Activated naive CD8-positive, alpha-beta T cell treated with anti-CD3 and anti-CD28 coated beads for 36 hours (primary cell): ENCODE data around the gene CHRM4. TPM values are rescaled to one million over a fixed set of nuclear protein-coding genes. Genes with fewer than 3 reads are reported as not detected.

ENCODE experiments used
- DNase-seq: peaks from one replicate; pipeline ENCODE4 v3.0.0; 2021
- H3K27ac Mint-ChIP-seq: one replicate; pipeline ENCODE4 v1.8.0; 2022; ENCODE audit warnings: mild to moderate bottlenecking, moderate library complexity, mixed read lengths
- H3K27me3 Mint-ChIP-seq: one replicate; pipeline ENCODE4 v1.8.0; 2022; ENCODE audit warnings: mild to moderate bottlenecking, mixed read lengths
- H3K36me3 Mint-ChIP-seq: one replicate; pipeline ENCODE4 v1.8.0; 2021; ENCODE audit warnings: mild to moderate bottlenecking, mixed read lengths
- H3K4me1 Mint-ChIP-seq: one replicate; pipeline ENCODE4 v1.8.0; 2021; ENCODE audit warnings: mixed read lengths
- H3K4me3 Mint-ChIP-seq: one replicate; pipeline ENCODE4 v1.8.0; 2022; ENCODE audit warnings: mild to moderate bottlenecking, moderate library complexity, mixed read lengths
- H3K9me3 Mint-ChIP-seq: one replicate; pipeline ENCODE4 v1.8.0; 2022; ENCODE audit warnings: mixed read lengths
- total RNA-seq, 2 experiments: library from RNA; stranded (reverse); gene quantifications; one replicate each; pipeline ENCODE4 v1.2.3, GENCODE V29; 2021

CHRM4 gene
- total RNA-seq, 2 experiments from 2014 or later: 0.14 TPM; not detected in 1

DNA sequence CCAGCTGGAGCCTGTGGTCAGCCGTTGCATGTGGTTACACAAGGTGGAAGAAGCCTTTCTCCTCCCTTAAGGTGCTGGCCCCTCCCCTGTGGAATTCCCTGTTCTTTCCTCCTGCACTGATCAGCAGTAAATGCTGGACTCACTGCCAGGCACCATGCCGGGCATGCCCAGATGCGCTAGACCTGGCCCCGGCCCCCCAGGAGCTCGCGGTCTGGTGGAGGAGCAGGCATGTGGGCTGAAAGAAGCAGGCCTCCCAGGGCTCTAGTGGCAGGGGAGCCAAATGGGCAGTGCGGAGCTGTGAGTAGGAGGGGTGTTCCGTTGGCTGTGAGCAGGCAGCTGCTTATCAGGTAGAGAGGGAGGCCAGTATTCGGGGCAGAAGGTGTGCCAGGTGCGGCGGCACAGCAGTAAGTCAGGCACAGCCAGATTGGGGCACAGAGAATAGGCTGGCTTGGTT lies 34.1 kb downstream of the CHRM4 start:
- peaks cover 68% of the 10 kb centered on the region for H3K4me1 Mint-ChIP-seq
- peak overlapping the region; percentile 79 for H3K27ac Mint-ChIP-seq
- H3K27me3 Mint-ChIP-seq: no peaks in the 10 kb centered on the region
- H3K9me3 Mint-ChIP-seq: no peaks in the 10 kb centered on the region
- no peak for DNase-seq
- peaks cover 16% of the 10 kb centered on the region for H3K36me3 Mint-ChIP-seq
- no peak overlapping the region for H3K4me3 Mint-ChIP-seq

DNA sequence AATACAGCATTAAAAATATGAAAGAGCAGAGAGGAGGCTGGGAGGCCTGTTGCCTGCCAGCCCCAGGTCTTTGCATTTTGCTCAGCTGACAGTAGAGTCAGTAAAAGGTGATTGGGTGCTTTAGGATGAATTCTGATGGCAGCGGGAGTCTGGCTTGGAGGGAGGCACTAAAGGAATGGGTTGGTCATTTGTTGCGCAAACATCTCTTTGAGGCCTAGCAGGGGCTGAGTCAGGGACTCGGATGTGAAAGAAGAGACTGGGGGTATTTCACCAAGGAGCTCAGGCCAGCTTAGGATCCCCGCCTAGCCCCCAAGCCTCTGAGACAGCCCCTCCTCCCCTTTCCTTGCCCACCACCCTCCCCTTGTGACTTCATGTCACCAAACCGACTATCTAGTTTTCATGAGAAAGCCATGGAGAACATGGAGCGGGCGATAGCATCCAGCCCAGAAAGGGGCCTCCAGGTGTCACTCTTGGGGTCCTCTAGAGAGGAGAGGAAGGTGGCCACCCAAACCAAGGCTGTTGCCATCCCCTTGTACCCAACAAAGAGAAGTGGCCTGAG lies 34.6 kb downstream of the CHRM4 start:
- H3K4me3 Mint-ChIP-seq: peak overlapping the region; percentile 14
- H3K27ac Mint-ChIP-seq: peak overlapping the region; percentile 69
- H3K27me3 Mint-ChIP-seq: no peaks in the 10 kb centered on the region
- no peak for DNase-seq
- H3K36me3 Mint-ChIP-seq: peaks cover 17% of the 10 kb centered on the region
- H3K4me1 Mint-ChIP-seq: peaks cover 67% of the 10 kb centered on the region
- no peaks in the 10 kb centered on the region for H3K9me3 Mint-ChIP-seq

DNA sequence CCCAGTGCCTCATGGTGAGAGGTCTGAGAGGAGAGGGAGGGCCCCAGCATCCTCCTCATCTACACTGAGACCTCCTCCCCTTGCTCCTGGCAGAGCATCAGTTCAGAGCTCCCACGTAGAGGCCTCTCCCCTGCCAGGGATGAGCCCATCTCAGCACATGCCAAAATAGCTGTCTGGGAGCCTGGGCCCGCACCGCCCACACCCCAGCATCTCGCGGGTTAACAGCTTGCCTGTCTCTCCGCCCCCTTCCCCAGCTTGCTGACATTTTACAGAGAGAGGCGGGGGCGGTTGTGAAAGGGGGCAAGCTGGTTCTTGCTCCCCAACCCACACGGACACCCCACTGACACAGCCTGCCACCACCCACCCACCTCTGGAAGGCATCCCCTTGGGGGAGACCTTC lies 37.9 kb downstream of the CHRM4 start:
- no peaks in the 10 kb centered on the region for H3K27me3 Mint-ChIP-seq
- peaks cover 76% of the 10 kb centered on the region for H3K4me1 Mint-ChIP-seq
- no peaks in the 10 kb centered on the region for H3K9me3 Mint-ChIP-seq
- H3K27ac Mint-ChIP-seq: peak overlapping the region; percentile 92
- H3K36me3 Mint-ChIP-seq: peaks cover 22% of the 10 kb centered on the region
- peak; percentile 81 for DNase-seq
- peak overlapping the region; percentile 83 for H3K4me3 Mint-ChIP-seq

DNA sequence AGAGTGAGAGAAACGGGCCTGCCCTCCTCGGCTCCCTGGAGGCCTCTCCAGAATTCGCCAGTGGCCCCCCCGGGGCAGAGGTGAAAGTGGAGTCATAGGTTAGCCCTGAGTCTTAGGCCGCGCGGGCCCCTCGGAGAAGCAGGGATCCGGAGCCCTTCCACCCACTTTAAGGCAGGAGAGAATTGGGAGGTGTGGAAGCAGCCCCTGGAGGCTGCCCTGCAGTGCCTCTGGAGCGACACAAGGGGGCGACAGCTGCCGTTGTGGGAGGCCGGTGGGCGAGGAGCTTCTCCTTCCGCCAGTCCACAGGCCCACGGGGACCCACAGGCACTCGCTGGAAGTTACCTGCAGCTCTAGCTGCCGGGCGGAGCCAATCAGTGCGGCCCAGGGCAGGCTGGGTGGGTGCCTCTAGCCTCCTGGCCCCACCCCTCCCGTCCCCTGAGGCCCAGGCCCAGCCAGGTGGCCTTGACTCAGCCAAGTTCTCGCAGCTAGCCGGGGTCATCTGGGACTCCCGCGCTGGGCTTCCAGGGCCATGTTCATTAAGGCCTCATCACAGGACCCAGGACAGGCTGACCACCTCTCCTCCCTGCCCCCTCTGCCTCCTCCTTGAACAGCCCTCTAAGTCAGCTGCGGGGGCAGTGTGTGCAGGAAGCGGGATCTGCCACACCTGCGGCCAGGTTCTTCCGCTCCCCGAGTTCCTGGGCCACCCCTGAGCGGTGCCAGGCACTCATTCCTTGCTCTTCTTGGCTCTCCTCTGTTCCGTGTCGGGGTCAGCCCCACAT lies 39.3 kb downstream of the CHRM4 start:
- no peaks in the 10 kb centered on the region for H3K27me3 Mint-ChIP-seq
- peak overlapping the region; percentile 92 for H3K27ac Mint-ChIP-seq
- peak; percentile 84 for DNase-seq
- peaks cover 21% of the 10 kb centered on the region for H3K36me3 Mint-ChIP-seq
- peak overlapping the region; percentile 83 for H3K4me3 Mint-ChIP-seq
- peaks cover 69% of the 10 kb centered on the region for H3K4me1 Mint-ChIP-seq
- H3K9me3 Mint-ChIP-seq: no peaks in the 10 kb centered on the region

DNA sequence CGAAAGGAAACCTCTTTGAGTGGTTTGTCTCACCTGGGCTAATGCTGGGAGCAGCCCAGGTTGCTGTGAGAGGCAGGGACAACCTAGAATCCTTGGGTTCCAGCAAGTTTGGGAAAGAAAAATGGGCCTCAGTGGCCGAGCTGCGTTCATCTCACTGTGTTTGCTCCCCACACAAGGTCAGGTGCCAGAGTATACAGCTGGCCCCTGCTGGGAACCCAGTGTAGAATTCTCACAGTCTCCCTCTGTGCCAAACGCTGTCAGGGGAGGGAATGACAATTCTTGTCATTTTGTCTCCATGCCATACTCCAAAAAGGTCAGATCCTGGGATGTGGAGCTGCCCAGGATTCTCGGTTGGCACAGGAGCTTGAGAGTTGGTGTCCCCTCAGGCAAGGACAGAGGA lies 40.0 kb downstream of the CHRM4 start:
- Mint-ChIP-seq H3K27me3 (no peaks in the 10 kb centered on the region), H3K9me3 (no peaks in the 10 kb centered on the region), H3K4me1 (peaks cover 67% of the 10 kb centered on the region), H3K36me3 (peaks cover 21% of the 10 kb centered on the region), H3K4me3 (peak overlapping the region; percentile 83), H3K27ac (peak overlapping the region; percentile 72)
- DNase-seq: no peak

DNA sequence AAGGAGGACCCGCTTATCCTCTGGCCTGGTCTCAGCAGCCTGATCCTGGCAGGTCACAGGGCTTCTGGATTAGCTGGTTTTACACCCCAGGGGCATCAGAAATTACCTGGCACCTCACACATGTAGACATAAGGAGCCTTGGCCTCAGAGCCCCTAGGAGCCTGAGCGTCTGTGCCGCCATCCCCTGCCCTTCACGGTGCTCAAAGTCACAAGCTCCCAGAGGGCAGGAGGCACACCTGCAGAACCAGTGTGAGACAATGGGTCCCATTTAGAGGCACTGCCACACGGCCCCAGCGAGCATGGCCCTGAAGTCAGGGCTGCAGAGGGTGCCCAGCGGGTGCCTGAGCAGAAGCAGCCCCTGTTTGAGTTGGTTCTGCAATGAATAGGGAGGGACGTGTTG lies 40.4 kb downstream of the CHRM4 start:
- no peak for DNase-seq
- peak overlapping the region; percentile 83 for H3K4me3 Mint-ChIP-seq
- peak overlapping the region; percentile 72 for H3K27ac Mint-ChIP-seq
- H3K36me3 Mint-ChIP-seq: peaks cover 21% of the 10 kb centered on the region
- H3K4me1 Mint-ChIP-seq: peaks cover 67% of the 10 kb centered on the region
- no peaks in the 10 kb centered on the region for H3K9me3 Mint-ChIP-seq
- H3K27me3 Mint-ChIP-seq: no peaks in the 10 kb centered on the region

DNA sequence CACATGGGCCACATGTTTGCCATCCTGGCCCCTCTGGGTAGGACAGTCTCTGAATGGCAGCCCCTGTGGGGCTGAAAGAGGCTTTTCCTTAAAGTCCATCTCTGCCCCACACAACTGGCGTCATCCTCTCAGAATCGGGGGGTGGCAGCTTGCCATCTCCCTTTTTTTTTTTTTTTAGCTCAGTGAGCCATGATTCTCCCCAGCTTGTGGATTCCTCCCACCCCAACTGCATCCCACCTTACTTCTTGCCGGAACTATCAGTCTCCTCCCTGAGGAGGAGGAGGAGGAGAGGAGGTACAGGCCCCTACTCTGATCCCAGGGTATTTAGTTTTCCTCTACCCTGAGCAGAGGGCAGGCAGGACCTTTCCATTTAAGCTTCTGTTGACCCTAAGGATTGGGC lies 40.9 kb downstream of the CHRM4 start:
- DNase-seq: no peak
- Mint-ChIP-seq H3K4me3 (no peak overlapping the region), H3K9me3 (no peaks in the 10 kb centered on the region), H3K27me3 (no peaks in the 10 kb centered on the region), H3K4me1 (peaks cover 71% of the 10 kb centered on the region), H3K36me3 (peaks cover 16% of the 10 kb centered on the region), H3K27ac (peak overlapping the region; percentile 72)

DNA sequence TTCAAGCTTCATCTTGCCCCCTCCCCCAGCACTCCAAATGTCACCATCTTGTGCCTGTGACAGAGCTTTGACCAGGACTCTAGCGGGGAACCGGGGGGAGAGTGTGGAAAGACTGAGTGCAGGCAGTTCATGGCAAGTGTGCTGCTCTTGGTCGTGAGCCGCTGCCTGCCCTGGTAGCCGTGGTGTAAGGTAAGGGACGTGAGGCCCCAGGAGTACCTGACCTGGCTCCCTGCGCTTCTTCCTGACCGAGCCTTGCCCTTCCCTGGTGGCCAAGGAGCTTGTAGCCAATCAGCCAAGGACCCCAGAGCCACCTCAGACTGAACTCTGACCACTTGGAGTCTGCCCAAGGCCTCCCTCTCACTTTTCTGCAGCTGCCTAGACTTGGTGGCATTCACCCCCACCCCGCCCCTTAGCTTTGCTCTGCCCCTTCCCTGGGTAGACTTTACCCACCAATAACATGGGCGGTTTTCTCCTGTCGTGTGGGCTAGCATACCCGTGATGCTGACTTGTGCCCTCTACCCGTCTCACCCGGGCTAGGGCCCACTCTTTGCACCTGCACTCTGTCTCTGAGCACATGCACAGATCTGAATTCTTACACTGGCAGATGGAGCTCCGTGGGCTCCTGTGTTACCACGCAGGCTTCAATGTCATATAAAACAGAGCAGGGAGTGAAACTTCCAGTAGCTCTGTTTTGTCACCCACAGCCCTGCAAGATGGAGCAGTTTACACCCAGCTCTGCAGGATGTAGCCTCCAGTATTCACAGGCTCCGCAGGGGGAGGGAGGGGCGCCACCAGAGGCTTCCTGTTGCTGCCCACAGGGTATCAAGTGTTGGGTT lies 42.8 kb downstream of the CHRM4 start:
- peak; percentile 51 for DNase-seq
- peak overlapping the region; percentile 90 for H3K4me3 Mint-ChIP-seq
- H3K27me3 Mint-ChIP-seq: no peaks in the 10 kb centered on the region
- H3K27ac Mint-ChIP-seq: peak overlapping the region; percentile 87
- no peaks in the 10 kb centered on the region for H3K9me3 Mint-ChIP-seq
- H3K4me1 Mint-ChIP-seq: peaks cover 68% of the 10 kb centered on the region
- H3K36me3 Mint-ChIP-seq: peaks cover 12% of the 10 kb centered on the region

DNA sequence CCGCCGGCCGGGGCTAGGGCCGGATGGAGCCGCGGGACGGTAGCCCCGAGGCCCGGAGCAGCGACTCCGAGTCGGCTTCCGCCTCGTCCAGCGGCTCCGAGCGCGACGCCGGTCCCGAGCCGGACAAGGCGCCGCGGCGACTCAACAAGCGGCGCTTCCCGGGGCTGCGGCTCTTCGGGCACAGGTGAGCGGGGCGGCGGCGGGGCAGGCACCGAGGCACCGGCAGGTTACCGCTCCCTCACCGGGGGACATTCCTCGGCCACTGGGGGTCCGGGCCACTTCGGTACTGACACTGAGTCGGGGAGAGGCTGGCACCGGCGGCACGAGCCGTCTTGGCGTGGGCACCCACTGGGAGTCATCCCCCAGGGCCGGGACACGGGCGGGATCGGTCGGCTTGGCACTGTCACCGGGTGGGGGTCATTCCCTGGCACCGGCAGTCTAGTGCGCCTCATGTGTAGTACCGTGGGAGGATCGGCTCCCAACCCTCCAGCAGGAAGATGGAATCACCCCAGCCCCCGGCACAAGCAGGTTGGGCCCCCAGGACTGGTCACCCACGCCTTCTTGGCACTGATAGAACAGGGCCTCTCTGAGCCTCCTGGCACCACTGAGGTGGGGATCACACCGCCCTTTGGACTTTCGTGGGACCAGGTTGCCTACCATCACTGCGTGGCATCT lies 43.8 kb downstream of the CHRM4 start:
- no peak for DNase-seq
- Mint-ChIP-seq H3K4me3 (peak overlapping the region; percentile 90), H3K9me3 (no peaks in the 10 kb centered on the region), H3K27ac (peak overlapping the region; percentile 87), H3K4me1 (peaks cover 60% of the 10 kb centered on the region), H3K27me3 (no peaks in the 10 kb centered on the region), H3K36me3 (peaks cover 10% of the 10 kb centered on the region)

DNA sequence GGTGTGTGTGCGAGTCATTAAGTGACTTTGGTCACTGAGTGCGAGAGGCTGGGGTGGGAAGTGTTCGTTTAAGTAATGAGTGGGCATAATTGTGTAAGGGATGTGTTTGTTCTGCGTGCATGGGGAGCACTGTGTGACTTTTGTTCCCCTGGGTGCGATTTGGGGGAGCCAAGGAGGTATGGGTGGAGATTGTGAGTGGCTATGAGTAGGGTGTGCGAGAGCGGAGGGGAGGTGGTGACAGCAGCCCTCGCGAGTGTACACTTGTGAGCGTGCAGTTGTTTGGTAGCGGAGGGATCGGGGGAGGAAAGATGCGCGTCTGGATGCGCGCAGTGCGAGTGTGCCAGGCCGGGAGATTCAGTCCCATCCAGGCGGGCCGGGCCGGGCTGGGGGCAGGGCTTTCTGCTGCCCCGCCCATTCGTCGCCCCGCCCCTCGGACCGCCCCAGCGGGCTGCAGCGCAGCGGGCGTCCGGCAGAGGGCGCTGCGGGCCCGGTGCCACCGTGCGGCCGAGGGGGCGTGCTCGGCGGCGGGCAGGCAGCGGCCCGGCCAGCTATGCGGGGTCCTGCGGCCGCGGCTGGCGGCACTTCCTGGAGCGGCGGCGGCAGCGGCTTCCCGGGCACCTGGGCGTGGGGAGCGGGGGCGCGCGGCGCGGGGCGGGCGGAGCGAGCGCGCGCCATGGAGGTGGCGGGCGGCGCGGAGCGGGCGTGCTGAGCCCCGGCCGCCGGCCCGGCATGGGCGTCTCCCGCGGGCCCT lies 44.5 kb downstream of the CHRM4 start, which contains the start of gene DGKZ:
TSS of gene DGKZ (plus strand) at position 578 of the 751 bp plus-strand sequence. CDS start 197 bp downstream, outside the sequence.
- Mint-ChIP-seq H3K4me3 (peak within 1 kb of the TSS; percentile 90), H3K4me1 (peaks cover 63% of the 10 kb centered on the region), H3K27me3 (no peaks in the 10 kb centered on the region), H3K36me3 (peaks cover 7% of the 10 kb centered on the region), H3K9me3 (no peaks in the 10 kb centered on the region), H3K27ac (peak within 1 kb of the TSS; percentile 87)
- peak; percentile 96 for DNase-seq

DNA sequence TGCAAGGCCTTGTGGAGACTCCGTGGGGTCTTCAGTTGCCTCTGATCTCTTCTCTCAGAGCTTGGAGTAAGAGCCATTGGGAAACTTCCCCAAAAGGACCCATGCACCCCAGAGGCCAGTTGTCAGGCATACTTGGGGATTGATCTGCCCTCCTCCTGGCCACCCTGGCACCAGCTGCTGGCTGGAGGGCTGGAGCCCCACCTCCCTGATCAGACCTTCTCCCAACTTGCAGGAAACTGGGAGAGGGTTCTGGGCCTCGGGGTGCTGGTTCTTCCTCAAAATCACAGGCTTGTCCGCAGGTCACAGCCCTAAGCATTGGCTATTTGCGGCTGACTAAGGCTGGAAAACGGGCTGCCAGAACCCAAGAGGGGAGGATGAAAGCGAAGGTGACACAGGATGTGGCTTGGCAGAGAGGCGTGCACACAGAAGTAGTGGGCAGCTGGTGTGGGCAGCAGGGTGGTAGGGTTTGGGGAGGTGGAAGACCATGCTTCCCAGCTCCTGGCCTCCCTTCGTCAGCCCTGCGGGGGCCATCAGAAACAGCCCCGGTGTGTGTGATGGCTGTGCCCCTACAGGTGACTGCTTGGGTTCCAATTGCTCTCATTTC lies 45.6 kb downstream of the CHRM4 start:
- Mint-ChIP-seq H3K4me3 (peak overlapping the region; percentile 78), H3K27ac (peak overlapping the region; percentile 66), H3K9me3 (no peaks in the 10 kb centered on the region), H3K27me3 (no peaks in the 10 kb centered on the region), H3K36me3 (peaks cover 7% of the 10 kb centered on the region), H3K4me1 (peaks cover 62% of the 10 kb centered on the region)
- peak; percentile 47 for DNase-seq

DNA sequence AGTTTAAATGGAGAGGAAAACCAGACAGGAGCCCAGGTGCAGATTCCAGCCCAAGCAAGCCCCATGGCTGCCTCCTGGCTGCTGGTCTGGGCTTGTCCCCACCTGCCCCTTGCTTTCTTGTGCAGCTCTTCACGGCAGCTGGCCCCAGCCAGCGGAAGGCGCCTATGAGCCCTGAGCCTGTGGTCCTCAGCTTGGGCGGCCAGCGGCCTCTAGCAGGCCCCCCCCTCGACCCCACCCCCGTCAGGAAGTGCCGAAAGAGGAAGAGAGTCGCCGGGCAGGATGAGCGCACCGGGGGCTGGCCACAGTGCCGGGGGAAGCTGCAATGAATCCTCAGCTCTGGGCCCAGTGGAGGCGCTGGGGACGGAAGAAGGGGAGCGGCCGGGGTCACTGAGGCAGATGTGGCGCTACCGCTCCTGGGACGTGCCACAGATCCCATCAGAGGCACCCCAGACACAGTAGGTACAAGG lies 46.4 kb downstream of the CHRM4 start:
- peaks cover 7% of the 10 kb centered on the region for H3K36me3 Mint-ChIP-seq
- peak overlapping the region; percentile 69 for H3K27ac Mint-ChIP-seq
- no peak for DNase-seq
- H3K9me3 Mint-ChIP-seq: no peaks in the 10 kb centered on the region
- H3K4me3 Mint-ChIP-seq: peak overlapping the region; percentile 78
- H3K27me3 Mint-ChIP-seq: no peaks in the 10 kb centered on the region
- H3K4me1 Mint-ChIP-seq: peaks cover 57% of the 10 kb centered on the region

DNA sequence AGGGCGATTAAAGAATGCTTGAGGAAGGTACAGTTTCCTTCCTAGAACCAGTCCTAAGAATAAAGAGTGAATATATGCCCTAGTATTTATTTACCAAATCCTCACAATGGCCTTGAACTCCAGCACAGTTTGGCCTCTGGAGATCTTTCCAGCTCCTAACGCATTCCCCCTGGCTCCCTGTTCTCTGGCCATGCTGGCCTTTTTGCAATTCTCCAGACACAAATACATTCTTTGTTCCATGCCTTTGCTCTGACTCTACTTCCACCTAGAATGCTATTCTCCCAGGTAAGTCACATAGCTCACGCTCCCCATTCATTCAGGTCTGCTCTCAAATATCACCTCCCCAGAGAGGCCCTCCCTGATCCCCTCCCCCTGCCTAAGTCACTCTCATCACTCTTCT lies 48.1 kb downstream of the CHRM4 start:
- Mint-ChIP-seq H3K4me3 (no peak overlapping the region), H3K36me3 (no peaks in the 10 kb centered on the region), H3K27ac (no peak overlapping the region), H3K9me3 (no peaks in the 10 kb centered on the region), H3K27me3 (no peaks in the 10 kb centered on the region), H3K4me1 (peaks cover 48% of the 10 kb centered on the region)
- DNase-seq: no peak

DNA sequence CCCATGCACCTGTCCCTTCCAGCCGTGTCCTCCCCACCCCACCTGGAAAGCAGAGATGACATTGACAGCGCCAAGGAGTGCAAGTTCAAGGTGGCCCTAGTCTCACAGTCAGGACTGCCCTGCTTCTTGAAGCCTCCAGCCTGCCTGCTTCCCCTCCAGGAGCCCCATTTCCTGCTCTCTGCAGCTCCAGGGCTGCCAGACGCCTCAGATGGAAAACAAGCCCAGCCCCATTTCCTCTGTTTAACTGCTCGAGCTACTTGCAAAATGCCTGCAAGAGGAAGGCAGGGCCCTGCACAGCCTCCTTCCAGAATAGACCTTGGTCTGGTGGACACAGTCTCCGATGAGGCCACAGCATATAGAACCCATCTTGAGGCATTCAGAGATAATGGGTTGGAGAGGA lies 49.3 kb downstream of the CHRM4 start:
- Mint-ChIP-seq H3K4me1 (peaks cover 52% of the 10 kb centered on the region), H3K4me3 (no peak overlapping the region), H3K27me3 (no peaks in the 10 kb centered on the region), H3K27ac (peak overlapping the region; percentile 51), H3K36me3 (no peaks in the 10 kb centered on the region), H3K9me3 (no peaks in the 10 kb centered on the region)
- no peak for DNase-seq
